ENCODE results near the gene EFCAB9.
"Not testable (repeated sequence)": the region's sequence is repeated elsewhere in the genome, so short reads cannot be mapped to it uniquely, and the experiment has no call there.

DNA sequence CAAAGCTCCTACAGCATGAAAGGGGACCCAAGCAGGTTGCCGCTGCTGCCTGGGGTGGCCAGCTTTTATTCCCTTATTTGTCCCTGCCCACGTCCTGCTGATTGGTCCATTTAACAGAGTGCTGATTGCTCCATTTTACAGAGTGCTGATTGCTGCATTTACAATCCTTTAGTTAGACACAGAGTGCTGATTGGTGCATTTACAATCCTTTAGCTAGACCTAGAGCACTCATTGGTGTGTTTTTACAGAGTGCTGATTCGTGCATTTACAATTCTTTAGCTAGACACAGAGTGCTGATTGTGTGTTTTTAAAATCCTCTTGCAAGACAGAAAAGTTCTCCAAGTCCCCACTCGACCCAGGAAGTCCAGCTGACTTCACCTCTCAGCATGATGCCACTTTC lies 3.8 kb downstream of the EFCAB9 start:
- TF ChIP-seq, protein P1, sequence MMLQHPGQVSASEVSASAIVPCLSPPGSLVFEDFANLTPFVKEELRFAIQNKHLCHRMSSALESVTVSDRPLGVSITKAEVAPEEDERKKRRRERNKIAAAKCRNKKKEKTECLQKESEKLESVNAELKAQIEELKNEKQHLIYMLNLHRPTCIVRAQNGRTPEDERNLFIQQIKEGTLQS (IDR thresholded peaks at IDR 0.05; ENCODE audit: insufficient read depth, low read depth, low read length): not testable (repeated sequence)
- TF ChIP-seq, protein P2, sequence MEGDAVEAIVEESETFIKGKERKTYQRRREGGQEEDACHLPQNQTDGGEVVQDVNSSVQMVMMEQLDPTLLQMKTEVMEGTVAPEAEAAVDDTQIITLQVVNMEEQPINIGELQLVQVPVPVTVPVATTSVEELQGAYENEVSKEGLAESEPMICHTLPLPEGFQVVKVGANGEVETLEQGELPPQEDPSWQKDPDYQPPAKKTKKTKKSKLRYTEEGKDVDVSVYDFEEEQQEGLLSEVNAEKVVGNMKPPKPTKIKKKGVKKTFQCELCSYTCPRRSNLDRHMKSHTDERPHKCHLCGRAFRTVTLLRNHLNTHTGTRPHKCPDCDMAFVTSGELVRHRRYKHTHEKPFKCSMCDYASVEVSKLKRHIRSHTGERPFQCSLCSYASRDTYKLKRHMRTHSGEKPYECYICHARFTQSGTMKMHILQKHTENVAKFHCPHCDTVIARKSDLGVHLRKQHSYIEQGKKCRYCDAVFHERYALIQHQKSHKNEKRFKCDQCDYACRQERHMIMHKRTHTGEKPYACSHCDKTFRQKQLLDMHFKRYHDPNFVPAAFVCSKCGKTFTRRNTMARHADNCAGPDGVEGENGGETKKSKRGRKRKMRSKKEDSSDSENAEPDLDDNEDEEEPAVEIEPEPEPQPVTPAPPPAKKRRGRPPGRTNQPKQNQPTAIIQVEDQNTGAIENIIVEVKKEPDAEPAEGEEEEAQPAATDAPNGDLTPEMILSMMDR (IDR thresholded peaks at IDR 0.05; ENCODE audit: control extremely low read depth in 1 of 3, insufficient read depth in 1 of 3, low read depth in 1 of 3, low read length in 3 of 3): not testable (repeated sequence)
- not testable (repeated sequence) for TF ChIP-seq YY1 (IDR thresholded peaks at IDR 0.05; ENCODE audit: low read depth, low read length); RFX5 (IDR thresholded peaks at IDR 0.05; ENCODE audit: borderline replicate concordance, low read depth, low read length); HDAC2 (IDR thresholded peaks at IDR 0.05; ENCODE audit: borderline replicate concordance in 1 of 2, low read depth in 2 of 2, low read length in 2 of 2)

Data from H1 (cell line).